OCI-LY3 (cell line): ENCODE results near the gene PXDC1.

Experiments
- H2AFZ ChIP-seq: fragments of 200-600, 300-600 bp; shearing (Covaris generic); 2 replicates; pipeline ENCODE4 v1.6.0; 2014; ENCODE audit warnings: antibody characterized with exemption, low read depth, low read length
- H3K27ac ChIP-seq: fragments of 200-600, 300-600 bp; sonication (generic); 2 replicates; pipeline ENCODE4 v1.5.1; 2014; ENCODE audit warnings: mild to moderate bottlenecking, low read length, moderate library complexity, mixed read lengths
- H3K27me3 ChIP-seq: fragments of 200-600, 300-600 bp; sonication (generic); 2 replicates; pipeline ENCODE4 v1.6.1; 2014; ENCODE audit warnings: low read depth, low read length, mixed read lengths
- H3K36me3 ChIP-seq: fragments of 200-600, 300-600 bp; sonication (generic); replicated peaks from 2 replicates; pipeline ENCODE3; 2014; ENCODE audit warnings: low read depth, low read length, mixed read lengths
- H3K4me1 ChIP-seq: fragments of 300-600, 200-600 bp; sonication (generic); 2 replicates; pipeline ENCODE4 v1.6.1; 2014; ENCODE audit warnings: low read length, mixed read lengths
- H3K4me2 ChIP-seq: fragments of 200-600, 300-600 bp; sonication (generic); 2 replicates; pipeline ENCODE4 v1.6.1; 2014; ENCODE audit warnings: low read length, mixed read lengths
- H3K4me3 ChIP-seq: fragments of 300-600, 200-600 bp; sonication (generic); 2 replicates; pipeline ENCODE4 v1.5.1; 2014; ENCODE audit warnings: antibody characterized with exemption, mild to moderate bottlenecking, low read length, moderate library complexity
- H3K79me2 ChIP-seq: fragments of 300-600, 200-600 bp; shearing (Covaris generic); 2 replicates; pipeline ENCODE4 v1.6.1; 2014; ENCODE audit warnings: mild to moderate bottlenecking, low read length, mixed read lengths
- H3K9ac ChIP-seq: fragments of 300-600, 200-600 bp; shearing (Covaris generic); 2 replicates; pipeline ENCODE4 v1.6.0; 2014; ENCODE audit warnings: mild to moderate bottlenecking, low read length, moderate library complexity
- H3K9me3 ChIP-seq: fragments of 200-600, 300-600 bp; shearing (Covaris generic); 2 replicates; pipeline ENCODE4 v1.6.1; 2014; ENCODE audit warnings: low read length, mixed read lengths; ENCODE audit not compliant: insufficient read depth
- H4K20me1 ChIP-seq: fragments of 200-600, 300-600 bp; sonication (generic); 2 replicates; pipeline ENCODE4 v1.6.1; 2016; ENCODE audit warnings: low read length, mixed read lengths; ENCODE audit not compliant: insufficient read depth
- EZH2phosphoT487 ChIP-seq: fragments of 200-600 bp; shearing (Covaris generic); IDR thresholded peaks from 2 replicates; pipeline ENCODE4 v1.6.1; 2018; ENCODE audit warnings: antibody characterized with exemption, mixed run types, low read depth
- TF ChIP-seq, protein P1 (sequence below): fragments of 200-600, 300-600 bp; sonication (generic); IDR thresholded peaks from 2 replicates; pipeline ENCODE4 v1.5.1; 2014; ENCODE audit warnings: antibody characterized with exemption, low read length, low read depth

The PXDC1 gene

DNA sequence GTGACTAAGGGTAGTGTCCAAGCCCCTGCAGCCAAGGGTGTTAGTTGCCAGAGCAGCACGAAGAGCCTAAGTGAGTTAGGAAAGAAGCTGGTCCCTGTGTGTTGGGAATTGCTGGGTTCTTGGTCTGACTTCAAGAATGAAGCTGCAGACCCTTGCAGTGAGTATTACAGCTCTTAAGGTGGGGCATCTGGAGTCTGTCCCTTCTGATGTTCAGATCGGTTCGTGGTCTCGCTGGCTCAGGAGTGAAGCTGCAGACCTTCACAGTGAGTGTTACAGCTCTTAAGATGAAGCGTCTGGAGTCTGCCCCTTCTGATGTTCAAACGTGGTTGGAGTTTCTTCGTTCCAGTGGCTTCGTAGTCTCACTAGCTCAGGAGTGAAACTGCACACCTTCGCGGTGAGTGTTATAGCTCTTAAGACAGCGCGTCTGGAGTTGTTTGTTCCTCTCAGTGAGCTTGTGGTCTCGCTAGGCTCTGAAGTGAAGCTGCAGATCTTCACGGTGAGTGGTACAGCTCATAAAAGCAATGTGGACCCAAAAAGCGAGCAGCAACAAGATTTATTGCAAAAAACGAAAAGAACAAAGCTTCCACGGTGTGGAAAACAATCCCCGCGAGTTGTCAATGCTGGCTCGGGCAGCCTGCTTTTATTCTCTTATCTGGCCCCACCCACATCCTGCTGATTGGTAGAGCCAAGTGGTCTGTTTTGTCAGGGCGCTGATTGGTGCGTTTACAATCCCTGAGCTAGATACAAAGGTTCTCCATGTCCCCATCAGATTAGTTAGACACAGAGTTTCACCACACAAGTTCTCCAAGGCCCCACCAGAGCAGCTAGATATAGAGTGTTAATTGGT, 31.8 kb downstream of the PXDC1 start:
- H3K36me3 ChIP-seq = no peaks in the 10 kb centered on the region
- no peak overlapping the region for H3K9ac ChIP-seq
- no peak overlapping the region for H3K4me3 ChIP-seq
- H2AFZ ChIP-seq = no peak overlapping the region
- H3K79me2 ChIP-seq = no peaks in the 10 kb centered on the region
- TF ChIP-seq, protein P1, sequence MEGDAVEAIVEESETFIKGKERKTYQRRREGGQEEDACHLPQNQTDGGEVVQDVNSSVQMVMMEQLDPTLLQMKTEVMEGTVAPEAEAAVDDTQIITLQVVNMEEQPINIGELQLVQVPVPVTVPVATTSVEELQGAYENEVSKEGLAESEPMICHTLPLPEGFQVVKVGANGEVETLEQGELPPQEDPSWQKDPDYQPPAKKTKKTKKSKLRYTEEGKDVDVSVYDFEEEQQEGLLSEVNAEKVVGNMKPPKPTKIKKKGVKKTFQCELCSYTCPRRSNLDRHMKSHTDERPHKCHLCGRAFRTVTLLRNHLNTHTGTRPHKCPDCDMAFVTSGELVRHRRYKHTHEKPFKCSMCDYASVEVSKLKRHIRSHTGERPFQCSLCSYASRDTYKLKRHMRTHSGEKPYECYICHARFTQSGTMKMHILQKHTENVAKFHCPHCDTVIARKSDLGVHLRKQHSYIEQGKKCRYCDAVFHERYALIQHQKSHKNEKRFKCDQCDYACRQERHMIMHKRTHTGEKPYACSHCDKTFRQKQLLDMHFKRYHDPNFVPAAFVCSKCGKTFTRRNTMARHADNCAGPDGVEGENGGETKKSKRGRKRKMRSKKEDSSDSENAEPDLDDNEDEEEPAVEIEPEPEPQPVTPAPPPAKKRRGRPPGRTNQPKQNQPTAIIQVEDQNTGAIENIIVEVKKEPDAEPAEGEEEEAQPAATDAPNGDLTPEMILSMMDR = no peak
- TF ChIP-seq EZH2phosphoT487 = no peak
- no peaks in the 10 kb centered on the region for H4K20me1 ChIP-seq
- H3K4me1 ChIP-seq = no peaks in the 10 kb centered on the region
- no peaks in the 10 kb centered on the region for H3K9me3 ChIP-seq
- no peaks in the 10 kb centered on the region for H3K27me3 ChIP-seq
- no peak overlapping the region for H3K27ac ChIP-seq
- H3K4me2 ChIP-seq = no peak overlapping the region

DNA sequence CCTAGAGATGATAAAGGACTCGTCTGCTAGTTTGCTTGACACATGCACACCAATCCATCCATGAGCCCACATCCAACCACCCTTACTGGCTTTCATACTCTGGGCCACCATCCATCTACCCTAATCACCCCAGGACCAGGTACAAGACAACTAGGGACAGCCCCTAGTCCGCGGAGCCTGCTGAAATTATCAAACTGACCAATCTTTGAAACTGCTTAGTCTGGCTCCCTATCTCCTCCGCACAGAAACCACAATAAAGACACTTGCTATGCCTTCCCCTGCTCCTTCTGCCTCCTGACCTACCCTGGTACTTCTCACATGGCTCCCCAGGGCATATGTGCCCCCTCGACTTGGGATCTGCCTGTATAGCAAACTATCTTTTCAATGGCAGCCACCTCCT, 33.1 kb downstream of the PXDC1 start:
- Histone ChIP-seq H3K27ac (no peak overlapping the region), H4K20me1 (no peaks in the 10 kb centered on the region)

GRCh38 chr6:3715285-3715684, 36.2 kb downstream of the PXDC1 start:
- TF ChIP-seq, protein P1 = no peak
- TF ChIP-seq EZH2phosphoT487 = no peak
- H3K27me3 ChIP-seq = no peaks in the 10 kb centered on the region
- H3K4me1 ChIP-seq = no peaks in the 10 kb centered on the region

More for the DNA sequence above, 33.1 kb downstream of the PXDC1 start:
- Histone ChIP-seq H2AFZ (no peak overlapping the region), H3K79me2 (no peaks in the 10 kb centered on the region), H3K36me3 (no peaks in the 10 kb centered on the region), H3K4me2 (no peak overlapping the region), H3K4me1 (no peaks in the 10 kb centered on the region), H3K9me3 (no peaks in the 10 kb centered on the region), H3K4me3 (no peak overlapping the region), H3K27me3 (no peaks in the 10 kb centered on the region), H3K9ac (no peak overlapping the region)
- TF ChIP-seq, protein P1 = no peak
- TF ChIP-seq EZH2phosphoT487 = no peak

DNA sequence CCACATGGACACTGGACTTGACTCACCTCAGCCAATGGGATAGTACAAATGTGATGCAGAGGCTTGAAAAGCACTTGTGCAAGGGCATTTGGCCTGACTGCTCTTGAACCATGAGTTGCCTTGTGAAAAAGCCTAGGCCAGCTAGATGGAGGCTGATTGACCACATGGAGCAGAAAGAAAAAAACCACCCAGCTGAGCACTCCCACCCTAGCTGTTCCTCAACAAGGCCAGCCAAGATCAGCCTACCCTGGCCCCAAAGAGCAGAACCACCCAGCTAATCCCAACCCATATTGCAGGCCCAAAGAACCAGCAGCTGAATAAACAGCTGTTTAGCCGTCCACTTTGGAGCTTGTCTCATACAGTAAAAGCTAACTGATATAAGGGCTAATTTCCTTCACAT, 36.7 kb downstream of the PXDC1 start:
- Histone ChIP-seq H3K9ac (no peak overlapping the region), H3K36me3 (no peaks in the 10 kb centered on the region)

More at GRCh38 chr6:3715285-3715684, 36.2 kb downstream of the PXDC1 start:
- Histone ChIP-seq H3K36me3 (no peaks in the 10 kb centered on the region), H2AFZ (no peak overlapping the region), H3K9me3 (no peaks in the 10 kb centered on the region), H3K9ac (no peak overlapping the region), H4K20me1 (no peaks in the 10 kb centered on the region), H3K4me2 (no peak overlapping the region), H3K4me3 (no peak overlapping the region), H3K27ac (no peak overlapping the region), H3K79me2 (no peaks in the 10 kb centered on the region)

More for the DNA sequence above, 36.7 kb downstream of the PXDC1 start:
- no peak overlapping the region for H3K4me3 ChIP-seq
- no peak overlapping the region for H3K4me2 ChIP-seq
- no peak overlapping the region for H2AFZ ChIP-seq
- H3K79me2 ChIP-seq = no peaks in the 10 kb centered on the region
- TF ChIP-seq EZH2phosphoT487 = no peak
- TF ChIP-seq, protein P1 = no peak
- H3K27me3 ChIP-seq = no peaks in the 10 kb centered on the region
- no peak overlapping the region for H3K27ac ChIP-seq
- no peaks in the 10 kb centered on the region for H4K20me1 ChIP-seq
- no peaks in the 10 kb centered on the region for H3K4me1 ChIP-seq
- H3K9me3 ChIP-seq = no peaks in the 10 kb centered on the region
